HEK293T (cell line): ENCODE data around the gene HSP90AA1.

Experiments
- ARNT ChIP-seq: fragments of 450-650 bp; IDR thresholded peaks from 2 replicates; pipeline ENCODE4 v1.6.1; 2017; ENCODE audit warnings: mild to moderate bottlenecking
- BHLHE40 ChIP-seq: fragments of 450-650 bp; IDR thresholded peaks from 2 replicates; pipeline ENCODE4 v1.6.1; 2016; ENCODE audit warnings: mild to moderate bottlenecking, moderate library complexity, borderline replicate concordance
- CTBP1 ChIP-seq: fragments of 450-650 bp; IDR thresholded peaks from 2 replicates; pipeline ENCODE4 v1.6.1; 2016; ENCODE audit warnings: borderline replicate concordance
- ELF4 ChIP-seq: fragments of 450-650 bp; IDR thresholded peaks from 2 replicates; pipeline ENCODE4 v1.6.1; 2017; ENCODE audit warnings: antibody characterized with exemption
- FOXA1 ChIP-seq: fragments of 450-650 bp; IDR thresholded peaks from 2 replicates; pipeline ENCODE4 v1.6.1; 2016; ENCODE audit warnings: mild to moderate bottlenecking
- FOXK2 ChIP-seq: fragments of 450-650 bp; IDR thresholded peaks from 2 replicates; pipeline ENCODE4 v1.6.1; 2016; ENCODE audit warnings: mild to moderate bottlenecking
- FOXM1 ChIP-seq: fragments of 450-650 bp; IDR thresholded peaks from 2 replicates; pipeline ENCODE4 v1.6.1; 2017; ENCODE audit warnings: mild to moderate bottlenecking, borderline replicate concordance
- LEF1 ChIP-seq: fragments of 450-650 bp; IDR thresholded peaks from 2 replicates; pipeline ENCODE4 v1.6.1; 2017; ENCODE audit warnings: mild to moderate bottlenecking, borderline replicate concordance
- NFRKB ChIP-seq: fragments of 450-650 bp; IDR thresholded peaks from 2 replicates; pipeline ENCODE4 v1.6.1; 2016; ENCODE audit warnings: mild to moderate bottlenecking, moderate library complexity
- SP1 ChIP-seq: fragments of 450-650 bp; IDR thresholded peaks from 2 replicates; pipeline ENCODE4 v1.6.1; 2017
- SUZ12 ChIP-seq: fragments of 450-650 bp; IDR thresholded peaks from 2 replicates; pipeline ENCODE4 v1.6.1; 2016; ENCODE audit warnings: mild to moderate bottlenecking
- TARDBP ChIP-seq: fragments of 450-650 bp; IDR thresholded peaks from 2 replicates; pipeline ENCODE4 v1.6.1; 2016
- ZNF384 ChIP-seq: fragments of 450-650 bp; IDR thresholded peaks from 2 replicates; pipeline ENCODE4 v1.6.1; 2016

GRCh38 chr14:102105369-102105768 is 18.5 kb upstream of the HSP90AA1 start:
- TF ChIP-seq ELF4 = no peak
- no peak for TF ChIP-seq FOXM1
- TF ChIP-seq ARNT = no peak
- no peak for TF ChIP-seq FOXA1
- no peak for TF ChIP-seq TARDBP
- TF ChIP-seq SP1 = no peak
- no peak for TF ChIP-seq ZNF384
- TF ChIP-seq SUZ12 = no peak
- TF ChIP-seq NFRKB = no peak
- TF ChIP-seq FOXK2 = no peak
- no peak for TF ChIP-seq BHLHE40
- TF ChIP-seq LEF1 = no peak
- TF ChIP-seq CTBP1 = no peak
